ENCODE results near the gene MPPED2.

- TF ChIP-seq CTCF (IDR thresholded peaks at IDR 0.05) = no peak
- TF ChIP-seq EP300 (IDR thresholded peaks at IDR 0.05) = no peak
These were observed 106.3 kb downstream of the MPPED2 start for GRCh38 chr11:30479899-30480298.

All from tibial nerve (tissue), 4 donors.